GM12865 (cell line): Measurements from ENCODE around the gene FCRL5.

Experiments
- DNase-seq: peaks from one replicate; pipeline ENCODE4 v3.0.0; 2010; ENCODE audit warnings: low read depth
- H3K4me3 ChIP-seq: 2 replicates; pipeline ENCODE4 v1.5.1; 2011; ENCODE audit warnings: mild to moderate bottlenecking, low read depth, low read length, control low read depth
- TF ChIP-seq, protein P1 (sequence below): IDR thresholded peaks from 2 replicates; pipeline ENCODE4 v1.5.1; 2011; ENCODE audit warnings: low read length, control low read depth, low read depth, inconsistent platforms; ENCODE audit not compliant: insufficient read depth; ENCODE audit errors: missing control alignments

Gene FCRL5

DNA sequence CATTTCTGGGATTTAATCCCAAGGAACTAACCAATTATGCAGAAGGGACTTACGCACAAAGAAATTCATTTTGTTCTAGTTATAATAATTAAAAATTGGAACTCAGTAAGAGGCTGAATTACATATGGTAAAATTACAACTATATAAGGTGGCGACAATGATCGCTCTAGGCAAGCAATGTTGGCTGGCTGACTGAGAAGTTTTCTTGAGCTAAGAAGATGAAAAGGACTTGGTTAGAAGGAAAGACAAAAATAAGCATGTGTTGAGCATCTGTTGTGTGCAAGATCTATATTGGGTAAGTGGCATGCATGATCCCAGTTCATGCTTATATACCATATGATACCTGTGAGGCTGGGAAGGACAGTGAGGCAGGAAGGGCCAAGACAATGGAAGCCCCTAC is 80.8 kb downstream of the FCRL5 start:
- H3K4me3 ChIP-seq, result no peak overlapping the region
- DNase-seq, result no peak
- TF ChIP-seq, protein P1, sequence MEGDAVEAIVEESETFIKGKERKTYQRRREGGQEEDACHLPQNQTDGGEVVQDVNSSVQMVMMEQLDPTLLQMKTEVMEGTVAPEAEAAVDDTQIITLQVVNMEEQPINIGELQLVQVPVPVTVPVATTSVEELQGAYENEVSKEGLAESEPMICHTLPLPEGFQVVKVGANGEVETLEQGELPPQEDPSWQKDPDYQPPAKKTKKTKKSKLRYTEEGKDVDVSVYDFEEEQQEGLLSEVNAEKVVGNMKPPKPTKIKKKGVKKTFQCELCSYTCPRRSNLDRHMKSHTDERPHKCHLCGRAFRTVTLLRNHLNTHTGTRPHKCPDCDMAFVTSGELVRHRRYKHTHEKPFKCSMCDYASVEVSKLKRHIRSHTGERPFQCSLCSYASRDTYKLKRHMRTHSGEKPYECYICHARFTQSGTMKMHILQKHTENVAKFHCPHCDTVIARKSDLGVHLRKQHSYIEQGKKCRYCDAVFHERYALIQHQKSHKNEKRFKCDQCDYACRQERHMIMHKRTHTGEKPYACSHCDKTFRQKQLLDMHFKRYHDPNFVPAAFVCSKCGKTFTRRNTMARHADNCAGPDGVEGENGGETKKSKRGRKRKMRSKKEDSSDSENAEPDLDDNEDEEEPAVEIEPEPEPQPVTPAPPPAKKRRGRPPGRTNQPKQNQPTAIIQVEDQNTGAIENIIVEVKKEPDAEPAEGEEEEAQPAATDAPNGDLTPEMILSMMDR, result no peak

DNA sequence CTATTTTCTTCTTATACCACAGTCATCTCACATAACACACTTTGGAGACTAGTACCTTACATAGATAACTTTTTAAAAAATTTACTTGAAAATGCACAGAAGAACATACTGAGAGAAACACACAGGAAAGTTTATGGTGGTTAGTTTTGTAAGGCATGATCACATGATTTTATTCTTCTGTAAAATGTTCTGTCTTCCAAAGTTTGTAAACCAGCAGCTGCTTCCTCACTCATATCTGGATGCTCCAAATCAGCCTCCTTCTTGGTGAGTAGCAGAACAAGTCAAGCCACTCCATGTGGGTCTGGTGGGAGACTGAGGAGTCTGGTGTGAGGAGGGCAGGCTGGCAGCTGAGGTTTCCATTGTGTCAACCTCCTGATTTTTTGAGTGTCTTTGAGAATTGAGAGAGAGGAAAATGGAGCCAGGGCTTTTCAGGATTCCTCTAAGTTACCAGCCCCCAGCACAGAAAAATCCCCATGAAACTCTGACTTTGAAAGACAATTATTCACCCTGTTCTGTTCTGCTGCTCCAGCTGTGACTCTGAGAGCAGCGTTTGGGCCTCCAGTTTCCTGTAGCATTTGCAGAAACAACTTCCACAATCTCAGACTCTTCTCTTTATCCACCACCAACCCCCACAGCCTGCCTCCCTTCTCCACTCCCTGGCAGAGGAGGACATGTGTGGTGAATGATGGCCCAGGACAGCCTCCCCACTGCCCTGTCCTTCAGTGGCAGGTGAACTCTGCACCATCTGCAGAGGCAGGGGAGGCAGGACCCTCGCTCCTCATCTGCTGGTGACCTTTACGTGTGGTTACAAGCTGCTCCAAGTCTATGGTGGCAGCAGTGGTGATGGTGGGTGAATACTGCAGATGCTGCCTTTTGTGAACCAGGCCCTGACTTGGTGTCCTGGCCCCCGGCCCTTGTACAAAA is 82.3 kb downstream of the FCRL5 start:
- DNase-seq, result no peak
- TF ChIP-seq, protein P1, result no peak
- H3K4me3 ChIP-seq, result no peak overlapping the region

DNA sequence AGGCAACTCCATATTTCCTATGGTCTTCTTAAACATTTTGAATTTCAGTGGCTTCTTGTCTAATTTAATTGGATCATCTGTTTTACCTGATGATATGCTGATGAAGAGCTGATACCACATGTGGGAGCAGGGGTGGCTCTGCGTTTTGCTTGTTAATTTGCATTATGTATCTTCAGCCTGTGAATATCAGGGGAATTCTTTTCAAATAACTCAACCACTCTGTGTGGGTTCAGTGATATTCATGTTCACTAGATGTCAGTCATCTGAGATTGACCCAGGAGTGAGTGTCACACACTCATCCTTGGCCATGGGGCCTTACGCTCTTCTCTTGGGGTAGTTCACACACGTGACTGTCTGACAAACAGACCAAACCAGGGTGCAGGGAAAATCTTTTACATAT is 83.0 kb downstream of the FCRL5 start:
- H3K4me3 ChIP-seq, result no peak overlapping the region
- DNase-seq, result no peak
- TF ChIP-seq, protein P1, result no peak

DNA sequence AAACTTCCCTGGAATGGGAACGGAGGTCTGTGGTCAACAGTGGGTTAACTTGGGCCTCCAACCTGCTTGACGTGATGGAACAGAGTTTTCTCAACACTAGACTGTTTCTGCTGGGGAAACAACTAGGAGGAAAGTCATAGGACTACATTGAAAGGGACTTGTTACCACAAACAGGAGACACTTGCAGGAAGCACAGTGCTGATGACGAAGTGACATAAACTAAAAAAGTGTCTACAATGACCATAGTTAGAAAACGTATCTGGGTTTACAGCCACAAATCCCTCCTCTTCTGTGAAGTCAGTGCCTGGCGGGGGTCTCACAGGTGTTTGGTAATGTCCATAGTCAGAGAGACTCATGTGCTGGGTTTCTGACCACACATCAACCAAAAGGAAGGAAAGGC is 86.3 kb downstream of the FCRL5 start:
- no peak overlapping the region for H3K4me3 ChIP-seq
- DNase-seq, result no peak
- TF ChIP-seq, protein P1, result no peak
